Measurements from ENCODE around the gene COL12A1.

- TF ChIP-seq EZH2 (IDR thresholded peaks at IDR 0.05), result no peak
- TF ChIP-seq CTCF (IDR thresholded peaks at IDR 0.05), result no peak
- no peak for TF ChIP-seq EZH2phosphoT487 (IDR thresholded peaks at IDR 0.05)
Observed at GRCh38 chr6:75076009-75076408, 129.8 kb downstream of the COL12A1 start.
